HCT116 (cell line): ENCODE results near the gene CBL. TPM values are rescaled to one million over a fixed set of nuclear protein-coding genes. Genes with fewer than 3 reads are reported as not detected.

Source experiments
- ATAC-seq: fragments of 200-7000 bp; cut with Tn5 transposase; 2 replicates; pipeline ENCODE4 v1.9.1; 2020; ENCODE audit warnings: mild to moderate bottlenecking, moderate library complexity
- BruUV-seq: library from RNA; stranded (reverse); fragments of 400-500 nt; replicated peaks from 2 replicates; lab custom pipeline; 2021; lab: Mats Ljungman, UMichigan
- CTCF ChIA-PET: fragments of 300-600 bp; sonication (Branson Sonifier 250); formaldehyde crosslinking; loops from one replicate; lab custom pipeline; 2021; ENCODE audit warnings: antibody characterized with exemption; lab: Charles Lee
- POLR2A ChIA-PET: fragments of 300-600, 350-600 bp; sonication (Branson Sonifier 250); formaldehyde crosslinking; loops from one replicate; lab custom pipeline; 2021; ENCODE audit warnings: antibody characterized with exemption; lab: Charles Lee
- RAD21 ChIA-PET, 2 experiments: fragments of 300-600 bp; sonication (Branson Sonifier 250); formaldehyde crosslinking; loops; one replicate each; lab custom pipeline; 2023; ENCODE audit warnings: low total read pairs in 2 of 2; ENCODE audit not compliant: uncharacterized antibody in 2 of 2, unreplicated experiment in 2 of 2, low non-redundant PET in 1 of 2; lab: Charles Lee
- DNase-seq: peaks from one replicate; pipeline ENCODE4 v3.0.0-alpha.2; 2010; ENCODE audit warnings: low read depth, low spot score
- H2AFZ ChIP-seq: fragments of 200-600 bp; shearing (Covaris generic), sonication (generic); 2 replicates; pipeline ENCODE4 v1.6.1; 2017; ENCODE audit warnings: low read depth, mixed run types, mixed read lengths, antibody characterized with exemption, low read length; ENCODE audit not compliant: poor library complexity, severe bottlenecking
- H3K27ac ChIP-seq: 2 replicates; pipeline ENCODE4 v1.5.1; 2012; ENCODE audit warnings: low read depth, low read length
- H3K27me3 ChIP-seq: fragments of 200-600 bp; sonication (generic); 2 replicates; pipeline ENCODE4 v1.6.1; 2016; ENCODE audit warnings: mixed run types, low read length, mixed read lengths; ENCODE audit not compliant: insufficient read depth
- H3K36me3 ChIP-seq, 2 experiments: fragments of 200-500 bp in 1 of 2; fragments of 200-600 bp in 1 of 2; sonication (Bioruptor generic) in 1 of 2; sonication (generic) in 1 of 2; 2 replicates each; pipeline versions ENCODE4 v1.5.1 to v1.6.1; 2014 to 2016; ENCODE audit warnings: low read length in 2 of 2, inconsistent platforms in 1 of 2, mixed read lengths in 1 of 2, mixed run types in 1 of 2; ENCODE audit not compliant: insufficient read depth in 2 of 2, control insufficient read depth in 1 of 2
- H3K4me1 ChIP-seq, 2 experiments: fragments of 200-600 bp in 1 of 2; sonication (generic) in 1 of 2; 2 replicates each; pipeline versions ENCODE4 v1.5.1 to v1.6.1; 2012 to 2017; ENCODE audit warnings: low read length in 2 of 2, inconsistent platforms in 1 of 2, mild to moderate bottlenecking in 1 of 2, mixed read lengths in 1 of 2, mixed run types in 1 of 2, moderate library complexity in 1 of 2; ENCODE audit not compliant: insufficient read depth in 2 of 2, control insufficient read depth in 1 of 2
- H3K4me2 ChIP-seq: fragments of 200-600 bp; sonication (generic); 2 replicates; pipeline ENCODE4 v1.6.1; 2017; ENCODE audit warnings: mixed run types, low read length, mixed read lengths
- H3K4me3 ChIP-seq, 2 experiments: fragments of 200-600 bp in 1 of 2; sonication (generic) in 1 of 2; replicated peaks in 1 of 2; 2 replicates each; pipeline ENCODE4 v1.5.1; 2011 to 2016; ENCODE audit warnings: low read length in 2 of 2, control low read depth in 1 of 2, low read depth in 1 of 2, mild to moderate bottlenecking in 1 of 2, mixed read lengths in 1 of 2, mixed run types in 1 of 2
- H3K79me2 ChIP-seq: fragments of 200-600 bp; sonication (generic); 2 replicates; pipeline ENCODE4 v1.6.1; 2017; ENCODE audit warnings: mild to moderate bottlenecking, mixed run types, low read length, moderate library complexity, mixed read lengths; ENCODE audit not compliant: insufficient read depth
- H3K9ac ChIP-seq: fragments of 200-600 bp; sonication (generic); 2 replicates; pipeline ENCODE4 v1.6.1; 2016; ENCODE audit warnings: low read length, mixed read lengths
- H3K9me2 ChIP-seq: fragments of 200-600 bp; sonication (generic), shearing (Covaris generic); 2 replicates; pipeline ENCODE4 v1.6.1; 2017; ENCODE audit warnings: mixed run types, mild to moderate bottlenecking, moderate library complexity; ENCODE audit not compliant: insufficient read depth
- H3K9me3 ChIP-seq, 2 experiments: fragments of 200-500 bp in 1 of 2; fragments of 200-600 bp in 1 of 2; sonication (Bioruptor generic) in 1 of 2; sonication (generic) in 1 of 2; 2 replicates each; pipeline ENCODE4 v1.6.1; 2014 to 2017; ENCODE audit warnings: low read length in 2 of 2, mixed read lengths in 2 of 2, inconsistent platforms in 1 of 2, low read depth in 1 of 2, mild to moderate bottlenecking in 1 of 2, mixed run types in 1 of 2, moderate library complexity in 1 of 2; ENCODE audit not compliant: control insufficient read depth in 1 of 2, insufficient read depth in 1 of 2
- H4K20me1 ChIP-seq: fragments of 200-600 bp; sonication (generic), shearing (Covaris generic); 2 replicates; pipeline ENCODE4 v1.6.1; 2017; ENCODE audit warnings: mixed run types, mild to moderate bottlenecking, moderate library complexity; ENCODE audit not compliant: insufficient read depth
- CTCF ChIP-seq, 3 experiments: fragments of 200-600 bp in 1 of 3; sonication (generic) in 1 of 3; IDR thresholded peaks in 2 of 3; conservative IDR thresholded peaks in 1 of 3; 2 replicates each; pipeline ENCODE4 v1.5.1; 2012 to 2017; ENCODE audit warnings: low read depth in 2 of 3, low read length in 2 of 3, antibody characterized with exemption in 1 of 3, borderline replicate concordance in 1 of 3, control low read depth in 1 of 3, mild to moderate bottlenecking in 1 of 3, mixed read lengths in 1 of 3, mixed run types in 1 of 3, moderate library complexity in 1 of 3; ENCODE audit not compliant: insufficient read depth in 1 of 3
- FOSL1 ChIP-seq: IDR thresholded peaks from 2 replicates; pipeline ENCODE4 v1.6.1; 2012; ENCODE audit warnings: low read depth
- RAD21 ChIP-seq: IDR thresholded peaks from 2 replicates; pipeline ENCODE4 v1.6.1; 2012; ENCODE audit warnings: low read depth, mild to moderate bottlenecking
- SRF ChIP-seq: IDR thresholded peaks from 2 replicates; pipeline ENCODE4 v1.6.1; 2012; ENCODE audit warnings: low read depth
- TCF7L2 ChIP-seq: IDR thresholded peaks from 2 replicates; pipeline ENCODE4 v1.7.0; 2011; ENCODE audit warnings: borderline replicate concordance, inconsistent platforms; ENCODE audit not compliant: insufficient read depth, insufficient read length; ENCODE audit errors: extremely low read depth
- YY1 ChIP-seq: IDR thresholded peaks from 2 replicates; pipeline ENCODE4 v1.6.1; 2011; ENCODE audit warnings: low read length, low read depth, moderate library complexity, mild to moderate bottlenecking; ENCODE audit not compliant: insufficient replicate concordance; ENCODE audit errors: extremely low read depth
- ZFX ChIP-seq: fragments of 450-650 bp; IDR thresholded peaks from 2 replicates; pipeline ENCODE4 v1.6.1; 2017
- intact Hi-C: fragments of 100-400 bp; cut with micrococcal nuclease; formaldehyde crosslinking; loops from 2 replicates; pipeline ENCODE4 v1.10.0; 2022
- total RNA-seq: library from RNA; stranded (reverse); gene quantifications from one replicate; pipeline ENCODE4 v1.2.1, GENCODE V29; 2021; ENCODE audit not compliant: unreplicated experiment

The CBL gene
- total RNA-seq, 1 experiment from 2014 or later, result 31.1 TPM

- H4K20me1 ChIP-seq, result no peaks in the 10 kb centered on the region
- ChIA-PET POLR2A (interaction anchor here (1.0 kb wide), 1 partner anchor 126 kb away, joined by 3 read pairs; no protein-coding TSS in a partner anchor), CTCF (interaction anchor here (0.6 to 3.9 kb wide), 27 partner anchors 11 to 1255 kb away, joined by 3 to 68 read pairs (median 5); partner anchors contain the start of genes CBL, DPAGT1, MCAM and USP2), RAD21 (interaction anchor here in 1 of 2 experiments (1.1 to 1.3 kb wide), 2 partner anchors 17 to 136 kb away, joined by 4 read pairs; no protein-coding TSS in a partner anchor)
- DNase-seq, result no peak
- no peaks in the 10 kb centered on the region for H3K9me3 ChIP-seq
- no peak overlapping the region for H3K4me2 ChIP-seq
- BruUV-seq, result no TSS peak
- H3K9ac ChIP-seq, result no peak overlapping the region
- H3K4me3 ChIP-seq, result no peak overlapping the region
- peaks cover 0 to 12% of the 10 kb centered on the region in 2 experiments; a peak in 2 of 4 replicates for H3K36me3 ChIP-seq
- H2AFZ ChIP-seq, result no peak overlapping the region
- no peak overlapping the region for H3K27ac ChIP-seq
- no peaks in the 10 kb centered on the region for H3K9me2 ChIP-seq
- H3K27me3 ChIP-seq, result no peaks in the 10 kb centered on the region
- no peak for TF ChIP-seq TCF7L2
- no peak for TF ChIP-seq YY1
- TF ChIP-seq RAD21, result no peak
- TF ChIP-seq FOSL1, result no peak
- no peak for TF ChIP-seq SRF
- TF ChIP-seq, all 23 proteins: peak for 0
- peaks cover 4 to 45% of the 10 kb centered on the region in 2 experiments; a peak in 3 of 4 replicates for H3K4me1 ChIP-seq
- ATAC-seq, result no peak
- intact Hi-C loops, result no loop called here
- peaks cover 30% of the 10 kb centered on the region for H3K79me2 ChIP-seq
Observed at GRCh38 chr11:119338965-119339588, 132.9 kb downstream of the CBL start.

GRCh38 chr11:119339589-119340334, 133.6 kb downstream of the CBL start:
- intact Hi-C loops, result no loop called here
- Histone ChIP-seq H3K27ac (peak overlapping the region; percentile 37; the same call in 1 of the 2 replicates), H4K20me1 (no peaks in the 10 kb centered on the region), H3K4me3 (peak overlapping the region; percentile 20 to 56; a peak in 3 of 4 replicates), H3K36me3 (peaks cover 0 to 12% of the 10 kb centered on the region in 2 experiments; a peak in 2 of 4 replicates), H3K9me3 (no peaks in the 10 kb centered on the region), H3K27me3 (no peaks in the 10 kb centered on the region), H3K4me1 (peaks cover 4 to 44% of the 10 kb centered on the region in 2 experiments; a peak in 3 of 4 replicates), H3K4me2 (peak overlapping the region; percentile 85), H3K79me2 (peaks cover 26% of the 10 kb centered on the region), H3K9ac (peak overlapping the region; percentile 57), H2AFZ (no peak overlapping the region), H3K9me2 (no peaks in the 10 kb centered on the region)
- ChIA-PET POLR2A (no interaction called here), CTCF (interaction anchor here (0.6 to 3.9 kb wide), 28 partner anchors 8 to 928 kb away, joined by 3 to 68 read pairs (median 4); partner anchors contain the start of genes CBL, DPAGT1, MCAM and USP2), RAD21 (interaction anchor here in 1 of 2 experiments (0.6 kb wide), 1 partner anchor 16 kb away, joined by 3 read pairs; no protein-coding TSS in a partner anchor)
- BruUV-seq, result no TSS peak
- ATAC-seq (peak; percentile 66), DNase-seq (no peak)
- TF ChIP-seq ZFX (no peak), CTCF (IDR thresholded peaks at IDR 0.05 in 2 of 3, conservative IDR thresholded peaks at IDR 0.05 in 1 of 3; ENCODE audit: borderline replicate concordance in 1 of 3, insufficient read depth in 1 of 3, low read depth in 2 of 3, low read length in 2 of 3) (peak; percentile 58 to 87 (median 82); a peak in 5 of 6 replicates)
